ENCODE measurements around the gene ODC1. TPM values are rescaled to one million over a fixed set of nuclear protein-coding genes. Genes with fewer than 3 reads are reported as not detected.

Gene ODC1
- total and polyA plus RNA-seq, 2 experiments from 2014 or later = 23.3 to 70.3 TPM

DNA sequence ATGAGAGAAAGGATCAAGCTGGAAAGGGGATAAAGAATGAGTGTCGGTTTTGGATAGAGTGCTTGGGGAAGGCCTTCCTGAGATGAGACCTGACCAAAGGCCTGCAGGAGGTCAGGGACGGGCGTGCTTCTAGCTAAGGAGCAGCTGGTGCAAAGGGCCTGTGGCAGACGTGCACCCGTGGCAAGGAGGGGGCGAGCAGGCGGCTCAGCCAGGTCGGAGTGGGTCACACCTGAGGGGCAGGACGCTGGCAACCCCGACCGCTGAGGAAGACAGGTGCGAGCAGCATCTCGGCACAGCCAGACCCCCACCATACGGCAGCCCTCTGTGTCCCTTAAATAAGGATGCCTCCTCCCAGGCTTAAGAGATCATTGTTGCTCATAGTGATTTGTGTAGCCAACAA, 48.1 kb downstream of the ODC1 start:
- no peak for DNase-seq (ENCODE audit: low spot score)
- no peaks in the 10 kb centered on the region for H3F3A ChIP-seq (replicated peaks; ENCODE audit: low read depth)
- H3K4me3 Mint-ChIP-seq = no peak overlapping the region
- peaks cover 13% of the 10 kb centered on the region for H3K4me1 Mint-ChIP-seq
- ATAC-seq = no peak
- no peaks in the 10 kb centered on the region for H3K79me2 ChIP-seq (replicated peaks; ENCODE audit: insufficient read depth)
- H3K4me2 ChIP-seq = no peak overlapping the region
- no peak overlapping the region for H2AFZ ChIP-seq
- H3K36me3 ChIP-seq (ENCODE audit: insufficient read depth) = no peaks in the 10 kb centered on the region
- no peaks in the 10 kb centered on the region for H4K20me1 ChIP-seq (replicated peaks; ENCODE audit: insufficient read depth)
- no peak overlapping the region for H3K27ac ChIP-seq (ENCODE audit: low read depth)
- no peaks in the 10 kb centered on the region for H3K9me2 ChIP-seq (ENCODE audit: insufficient read depth)
- peaks cover 11% of the 10 kb centered on the region for H3K27me3 Mint-ChIP-seq (ENCODE audit: insufficient read depth, low read depth, poor library complexity)
- TF ChIP-seq NANOG (IDR thresholded peaks at IDR 0.05; ENCODE audit: borderline replicate concordance) (no peak), STAT1 (IDR thresholded peaks at IDR 0.05; ENCODE audit: unreplicated experiment) (no peak), CREB1 (CRISPR knock-in tag; IDR thresholded peaks at IDR 0.05; ENCODE audit: low read depth) (no peak)
- H3K27me3 ChIP-seq (ENCODE audit: insufficient read depth) = no peaks in the 10 kb centered on the region
- no peak overlapping the region for H3K4me3 ChIP-seq
- H3K27ac Mint-ChIP-seq = no peak overlapping the region
- no peaks in the 10 kb centered on the region for H3K4me1 ChIP-seq (ENCODE audit: insufficient read depth)
- H3K9me3 Mint-ChIP-seq = peaks cover 9% of the 10 kb centered on the region; the same call in 2 of the 3 replicates
- peaks cover 14% of the 10 kb centered on the region for H3K36me3 Mint-ChIP-seq (ENCODE audit: low read depth)

DNA sequence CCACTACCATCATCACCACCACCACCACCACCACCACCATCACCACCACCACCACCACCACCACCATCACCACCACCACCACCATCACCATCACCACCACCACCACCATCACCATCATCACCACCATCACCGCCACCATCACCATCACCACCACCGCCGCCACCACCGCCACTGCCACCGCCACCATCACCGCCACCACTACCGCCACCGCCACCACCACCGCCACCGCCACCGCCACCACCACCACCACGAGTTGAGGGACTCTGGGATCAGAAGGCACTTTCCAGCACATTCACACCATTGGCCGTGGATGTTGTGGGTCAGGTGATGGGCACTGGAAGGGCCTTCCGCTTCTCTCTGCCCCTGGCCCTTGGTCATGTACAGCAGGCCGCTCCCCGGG, 48.8 kb downstream of the ODC1 start:
- Histone ChIP-seq H3K4me2 (no peak overlapping the region), H3F3A (replicated peaks; ENCODE audit: low read depth) (no peaks in the 10 kb centered on the region)

More for the DNA sequence above, 48.8 kb downstream of the ODC1 start:
- H3K27me3 ChIP-seq (ENCODE audit: insufficient read depth) = no peaks in the 10 kb centered on the region
- peaks cover 13% of the 10 kb centered on the region for H3K4me1 Mint-ChIP-seq
- H3K27me3 Mint-ChIP-seq (ENCODE audit: insufficient read depth, low read depth, poor library complexity) = peaks cover 11% of the 10 kb centered on the region
- H3K4me3 ChIP-seq = no peak overlapping the region
- H3K4me3 Mint-ChIP-seq = no peak overlapping the region
- H2AFZ ChIP-seq = no peak overlapping the region
- H3K27ac ChIP-seq (ENCODE audit: low read depth) = no peak overlapping the region
- no peaks in the 10 kb centered on the region for H3K9me2 ChIP-seq (ENCODE audit: insufficient read depth)
- peaks cover 14% of the 10 kb centered on the region for H3K36me3 Mint-ChIP-seq (ENCODE audit: low read depth)
- ATAC-seq (no peak), DNase-seq (ENCODE audit: low spot score) (no peak)
- peaks cover 9% of the 10 kb centered on the region; the same call in 2 of the 3 replicates for H3K9me3 Mint-ChIP-seq
- H3K36me3 ChIP-seq (ENCODE audit: insufficient read depth) = no peaks in the 10 kb centered on the region
- H4K20me1 ChIP-seq (replicated peaks; ENCODE audit: insufficient read depth) = no peaks in the 10 kb centered on the region
- no peaks in the 10 kb centered on the region for H3K4me1 ChIP-seq (ENCODE audit: insufficient read depth)
- TF ChIP-seq CREB1 (CRISPR knock-in tag; IDR thresholded peaks at IDR 0.05; ENCODE audit: low read depth) (no peak), NANOG (IDR thresholded peaks at IDR 0.05; ENCODE audit: borderline replicate concordance) (no peak), EZH2 (IDR thresholded peaks at IDR 0.05; ENCODE audit: low read depth, unreplicated experiment) (no peak)
- TF ChIP-seq, protein P1, sequence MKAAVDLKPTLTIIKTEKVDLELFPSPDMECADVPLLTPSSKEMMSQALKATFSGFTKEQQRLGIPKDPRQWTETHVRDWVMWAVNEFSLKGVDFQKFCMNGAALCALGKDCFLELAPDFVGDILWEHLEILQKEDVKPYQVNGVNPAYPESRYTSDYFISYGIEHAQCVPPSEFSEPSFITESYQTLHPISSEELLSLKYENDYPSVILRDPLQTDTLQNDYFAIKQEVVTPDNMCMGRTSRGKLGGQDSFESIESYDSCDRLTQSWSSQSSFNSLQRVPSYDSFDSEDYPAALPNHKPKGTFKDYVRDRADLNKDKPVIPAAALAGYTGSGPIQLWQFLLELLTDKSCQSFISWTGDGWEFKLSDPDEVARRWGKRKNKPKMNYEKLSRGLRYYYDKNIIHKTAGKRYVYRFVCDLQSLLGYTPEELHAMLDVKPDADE (IDR thresholded peaks at IDR 0.05) = no peak
- TF ChIP-seq, protein P2, sequence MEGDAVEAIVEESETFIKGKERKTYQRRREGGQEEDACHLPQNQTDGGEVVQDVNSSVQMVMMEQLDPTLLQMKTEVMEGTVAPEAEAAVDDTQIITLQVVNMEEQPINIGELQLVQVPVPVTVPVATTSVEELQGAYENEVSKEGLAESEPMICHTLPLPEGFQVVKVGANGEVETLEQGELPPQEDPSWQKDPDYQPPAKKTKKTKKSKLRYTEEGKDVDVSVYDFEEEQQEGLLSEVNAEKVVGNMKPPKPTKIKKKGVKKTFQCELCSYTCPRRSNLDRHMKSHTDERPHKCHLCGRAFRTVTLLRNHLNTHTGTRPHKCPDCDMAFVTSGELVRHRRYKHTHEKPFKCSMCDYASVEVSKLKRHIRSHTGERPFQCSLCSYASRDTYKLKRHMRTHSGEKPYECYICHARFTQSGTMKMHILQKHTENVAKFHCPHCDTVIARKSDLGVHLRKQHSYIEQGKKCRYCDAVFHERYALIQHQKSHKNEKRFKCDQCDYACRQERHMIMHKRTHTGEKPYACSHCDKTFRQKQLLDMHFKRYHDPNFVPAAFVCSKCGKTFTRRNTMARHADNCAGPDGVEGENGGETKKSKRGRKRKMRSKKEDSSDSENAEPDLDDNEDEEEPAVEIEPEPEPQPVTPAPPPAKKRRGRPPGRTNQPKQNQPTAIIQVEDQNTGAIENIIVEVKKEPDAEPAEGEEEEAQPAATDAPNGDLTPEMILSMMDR (conservative IDR thresholded peaks at IDR 0.05; ENCODE audit: low read depth in 2 of 2) = no peak
- no peak overlapping the region for H3K27ac Mint-ChIP-seq
- H3K79me2 ChIP-seq (replicated peaks; ENCODE audit: insufficient read depth) = no peaks in the 10 kb centered on the region
